GM18511 (cell line): ENCODE data around the gene PDE3A.
"Not testable (repeated sequence)": the region's sequence is repeated elsewhere in the genome, so short reads cannot be mapped to it uniquely, and the experiment has no call there.

ENCODE experiments used
- ATAC-seq: cut with Tn5 transposase; IDR thresholded peaks from one replicate; pipeline ENCODE4 v1.9.1; 2021; ENCODE audit warnings: mild to moderate bottlenecking, moderate library complexity; ENCODE audit not compliant: unreplicated experiment

PDE3A gene

GRCh38 chr12:20596061-20596460 lies 227.7 kb downstream of the PDE3A start:
- no peak for ATAC-seq

GRCh38 chr12:20599757-20600156 lies 231.4 kb downstream of the PDE3A start:
- ATAC-seq: no peak

- ATAC-seq: no peak
Observed at GRCh38 chr12:20601668-20602280, 233.4 kb downstream of the PDE3A start.

GRCh38 chr12:20602641-20603391 lies 234.5 kb downstream of the PDE3A start:
- ATAC-seq: no peak

- no peak for ATAC-seq
Observed at GRCh38 chr12:20604408-20605067, 236.2 kb downstream of the PDE3A start.

- not testable (repeated sequence) for ATAC-seq
Observed at GRCh38 chr12:20615020-20615419, 246.7 kb downstream of the PDE3A start.

GRCh38 chr12:20616093-20616492 lies 247.8 kb downstream of the PDE3A start:
- no peak for ATAC-seq

GRCh38 chr12:20620261-20620660 lies 251.9 kb downstream of the PDE3A start:
- ATAC-seq: no peak

- ATAC-seq: no peak
Observed at GRCh38 chr12:20624718-20625117, 256.4 kb downstream of the PDE3A start.

GRCh38 chr12:20625531-20625930 lies 257.2 kb downstream of the PDE3A start:
- no peak for ATAC-seq

- ATAC-seq: no peak
Observed at GRCh38 chr12:20627001-20627588, 258.8 kb downstream of the PDE3A start.

- ATAC-seq: no peak
Observed at GRCh38 chr12:20628226-20628787, 260.0 kb downstream of the PDE3A start.

GRCh38 chr12:20628999-20629398 lies 260.7 kb downstream of the PDE3A start:
- no peak for ATAC-seq

GRCh38 chr12:20629414-20630156 lies 261.2 kb downstream of the PDE3A start:
- no peak for ATAC-seq

GRCh38 chr12:20631711-20632110 lies 263.4 kb downstream of the PDE3A start:
- no peak for ATAC-seq

- ATAC-seq: no peak
Observed at GRCh38 chr12:20641106-20641505, 272.8 kb downstream of the PDE3A start.

- ATAC-seq: no peak
Observed at GRCh38 chr12:20643822-20644221, 275.5 kb downstream of the PDE3A start.

- ATAC-seq: no peak
Observed at GRCh38 chr12:20646239-20646827, 278.0 kb downstream of the PDE3A start.

GRCh38 chr12:20653871-20654270 lies 285.5 kb downstream of the PDE3A start:
- ATAC-seq: no peak

GRCh38 chr12:20656600-20656999 lies 288.3 kb downstream of the PDE3A start:
- ATAC-seq: no peak
